AG10803 (cell line): ENCODE measurements around the gene CBL.

Source experiments
- DNase-seq: peaks from one replicate; pipeline ENCODE4 v3.0.0; 2010; ENCODE audit warnings: low read depth
- H3K4me3 ChIP-seq: 2 replicates; pipeline ENCODE4 v1.5.1; 2011; ENCODE audit warnings: mild to moderate bottlenecking, low read length, control low read depth
- CTCF ChIP-seq: conservative IDR thresholded peaks from 2 replicates; pipeline ENCODE4 v1.5.1; 2011; ENCODE audit warnings: mild to moderate bottlenecking, low read length, control low read depth, inconsistent platforms

Gene CBL

GRCh38 chr11:119317592-119318239 lies 111.6 kb downstream of the CBL start:
- no peak for DNase-seq
- peak overlapping the region; percentile 27; the same call in 1 of the 2 replicates for H3K4me3 ChIP-seq
- no peak for TF ChIP-seq CTCF

GRCh38 chr11:119318240-119319135 lies 112.3 kb downstream of the CBL start:
- no peak overlapping the region for H3K4me3 ChIP-seq
- TF ChIP-seq CTCF = no peak
- DNase-seq = peak; percentile 60

- H3K4me3 ChIP-seq = no peak overlapping the region
- DNase-seq = no peak
Measured at GRCh38 chr11:119319136-119319699, 113.1 kb downstream of the CBL start.

GRCh38 chr11:119319700-119320239 lies 113.6 kb downstream of the CBL start:
- no peak for TF ChIP-seq CTCF
- no peak for DNase-seq
- H3K4me3 ChIP-seq = no peak overlapping the region

More at GRCh38 chr11:119319136-119319699, 113.1 kb downstream of the CBL start:
- no peak for TF ChIP-seq CTCF

GRCh38 chr11:119320240-119320775 lies 114.2 kb downstream of the CBL start:
- DNase-seq = no peak
- H3K4me3 ChIP-seq = peak overlapping the region; percentile 39
- no peak for TF ChIP-seq CTCF

- DNase-seq = peak; percentile 58
- TF ChIP-seq CTCF = no peak
- peak overlapping the region; percentile 50 for H3K4me3 ChIP-seq
Measured at GRCh38 chr11:119320776-119321524, 114.8 kb downstream of the CBL start.
